Sigmoid colon (tissue), 4 donors: ENCODE results near the gene IFNL4.

ENCODE experiments used
- EP300 ChIP-seq, 4 donors: sonication (generic); formaldehyde crosslinking; IDR thresholded peaks; one replicate each; pipeline ENCODE4 v1.6.1; 2017; ENCODE audit warnings: antibody characterized with exemption in 4 of 4
- POLR2A ChIP-seq, 2 donors: fragments of 450-650 bp; IDR thresholded peaks; one replicate each; pipeline ENCODE4 v1.6.1; 2016; ENCODE audit warnings: antibody characterized with exemption in 2 of 2, mild to moderate bottlenecking in 2 of 2, moderate library complexity in 2 of 2
- POLR2AphosphoS5 ChIP-seq, 4 donors: sonication (generic); formaldehyde crosslinking; IDR thresholded peaks; one replicate each; pipeline ENCODE4 v1.6.1; 2017; ENCODE audit warnings: antibody characterized with exemption in 4 of 4
- TF ChIP-seq, protein P1 (sequence below), 4 experiments: fragments of 450-650 bp in 3 of 4; fragments of 200-600 bp in 1 of 4; IDR thresholded peaks; one replicate each; pipeline ENCODE4 v1.5.1; 2016 to 2019; ENCODE audit warnings: antibody characterized with exemption in 4 of 4, mild to moderate bottlenecking in 3 of 4, moderate library complexity in 2 of 4

GRCh38 chr19:39217094-39217493, 31.6 kb downstream of the IFNL4 start:
- TF ChIP-seq POLR2A (IDR thresholded peaks at IDR 0.05) (no peak), POLR2AphosphoS5 (IDR thresholded peaks at IDR 0.05) (no peak), EP300 (IDR thresholded peaks at IDR 0.05) (no peak)
- TF ChIP-seq, protein P1, sequence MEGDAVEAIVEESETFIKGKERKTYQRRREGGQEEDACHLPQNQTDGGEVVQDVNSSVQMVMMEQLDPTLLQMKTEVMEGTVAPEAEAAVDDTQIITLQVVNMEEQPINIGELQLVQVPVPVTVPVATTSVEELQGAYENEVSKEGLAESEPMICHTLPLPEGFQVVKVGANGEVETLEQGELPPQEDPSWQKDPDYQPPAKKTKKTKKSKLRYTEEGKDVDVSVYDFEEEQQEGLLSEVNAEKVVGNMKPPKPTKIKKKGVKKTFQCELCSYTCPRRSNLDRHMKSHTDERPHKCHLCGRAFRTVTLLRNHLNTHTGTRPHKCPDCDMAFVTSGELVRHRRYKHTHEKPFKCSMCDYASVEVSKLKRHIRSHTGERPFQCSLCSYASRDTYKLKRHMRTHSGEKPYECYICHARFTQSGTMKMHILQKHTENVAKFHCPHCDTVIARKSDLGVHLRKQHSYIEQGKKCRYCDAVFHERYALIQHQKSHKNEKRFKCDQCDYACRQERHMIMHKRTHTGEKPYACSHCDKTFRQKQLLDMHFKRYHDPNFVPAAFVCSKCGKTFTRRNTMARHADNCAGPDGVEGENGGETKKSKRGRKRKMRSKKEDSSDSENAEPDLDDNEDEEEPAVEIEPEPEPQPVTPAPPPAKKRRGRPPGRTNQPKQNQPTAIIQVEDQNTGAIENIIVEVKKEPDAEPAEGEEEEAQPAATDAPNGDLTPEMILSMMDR (IDR thresholded peaks at IDR 0.05): no peak
